Measurements from ENCODE around the gene ATOH8.

The ATOH8 gene

GRCh38 chr2:85792783-85793441 is 39.1 kb downstream of the ATOH8 start:
- Histone ChIP-seq H3K9me3 (ENCODE audit: control insufficient read depth, low read length) (no peaks in the 10 kb centered on the region), H3K4me3 (ENCODE audit: insufficient read depth, low read depth, low read length, poor library complexity, severe bottlenecking) (no peak overlapping the region), H3K36me3 (ENCODE audit: control insufficient read depth, insufficient read depth, low read length) (no peaks in the 10 kb centered on the region), H3K4me1 (ENCODE audit: control insufficient read depth, insufficient read depth, low read length, poor library complexity, severe bottlenecking) (no peaks in the 10 kb centered on the region), H3K27me3 (replicated peaks; ENCODE audit: control insufficient read depth, insufficient read depth, low read length, poor library complexity, severe bottlenecking) (no peaks in the 10 kb centered on the region), H3K27ac (ENCODE audit: insufficient read depth, low read length, poor library complexity, severe bottlenecking) (no peak overlapping the region)
- DNase-seq, result no peak

GRCh38 chr2:85793584-85793983 is 39.8 kb downstream of the ATOH8 start:
- no peaks in the 10 kb centered on the region for H3K9me3 ChIP-seq (ENCODE audit: control insufficient read depth, low read length)
- no peaks in the 10 kb centered on the region for H3K4me1 ChIP-seq (ENCODE audit: control insufficient read depth, insufficient read depth, low read length, poor library complexity, severe bottlenecking)
- no peak overlapping the region for H3K27ac ChIP-seq (ENCODE audit: insufficient read depth, low read length, poor library complexity, severe bottlenecking)
- H3K27me3 ChIP-seq (replicated peaks; ENCODE audit: control insufficient read depth, insufficient read depth, low read length, poor library complexity, severe bottlenecking), result no peaks in the 10 kb centered on the region
- no peak for DNase-seq
- H3K36me3 ChIP-seq (ENCODE audit: control insufficient read depth, insufficient read depth, low read length), result no peaks in the 10 kb centered on the region
- no peak overlapping the region for H3K4me3 ChIP-seq (ENCODE audit: insufficient read depth, low read depth, low read length, poor library complexity, severe bottlenecking)

- H3K36me3 ChIP-seq (ENCODE audit: control insufficient read depth, insufficient read depth, low read length), result no peaks in the 10 kb centered on the region
- H3K4me1 ChIP-seq (ENCODE audit: control insufficient read depth, insufficient read depth, low read length, poor library complexity, severe bottlenecking), result no peaks in the 10 kb centered on the region
- H3K9me3 ChIP-seq (ENCODE audit: control insufficient read depth, low read length), result no peaks in the 10 kb centered on the region
- no peak overlapping the region for H3K4me3 ChIP-seq (ENCODE audit: insufficient read depth, low read depth, low read length, poor library complexity, severe bottlenecking)
- H3K27ac ChIP-seq (ENCODE audit: insufficient read depth, low read length, poor library complexity, severe bottlenecking), result no peak overlapping the region
- no peaks in the 10 kb centered on the region for H3K27me3 ChIP-seq (replicated peaks; ENCODE audit: control insufficient read depth, insufficient read depth, low read length, poor library complexity, severe bottlenecking)
- no peak for DNase-seq
Observed at GRCh38 chr2:85794038-85794441, 40.2 kb downstream of the ATOH8 start.

DNA sequence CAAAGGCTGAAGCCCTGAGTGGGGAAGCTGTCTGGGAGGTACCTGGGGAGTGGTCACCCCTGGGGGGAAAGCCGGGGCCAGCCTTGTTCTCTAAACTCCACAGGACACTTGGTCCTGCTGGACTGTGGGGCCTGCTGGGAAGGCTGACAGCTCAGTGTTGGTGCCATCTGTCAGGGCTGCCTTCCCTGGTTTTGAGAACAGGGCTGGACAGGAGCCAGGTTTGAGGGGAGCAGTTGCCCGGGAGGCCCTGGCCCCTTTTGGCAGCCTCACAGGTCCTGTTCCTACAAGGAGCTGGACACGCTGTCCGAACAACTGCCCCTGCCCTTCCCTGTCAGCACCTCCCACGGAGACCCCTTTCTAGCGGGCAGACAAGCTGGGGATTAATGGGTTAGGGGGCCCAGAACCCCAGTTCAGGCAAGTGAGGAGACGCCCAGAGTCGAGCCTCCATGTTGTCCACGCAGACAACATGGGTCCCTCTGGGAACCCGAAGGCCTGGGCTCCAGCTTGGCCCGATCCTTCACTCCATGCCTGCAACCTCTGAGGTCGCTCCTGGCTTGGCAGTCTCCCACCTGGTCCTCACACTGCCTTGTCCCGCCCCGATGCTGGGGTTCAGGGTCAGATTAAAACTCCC is 40.8 kb downstream of the ATOH8 start:
- no peaks in the 10 kb centered on the region for H3K27me3 ChIP-seq (replicated peaks; ENCODE audit: control insufficient read depth, insufficient read depth, low read length, poor library complexity, severe bottlenecking)
- no peaks in the 10 kb centered on the region for H3K36me3 ChIP-seq (ENCODE audit: control insufficient read depth, insufficient read depth, low read length)
- no peaks in the 10 kb centered on the region for H3K9me3 ChIP-seq (ENCODE audit: control insufficient read depth, low read length)
- DNase-seq, result no peak
- no peak overlapping the region for H3K27ac ChIP-seq (ENCODE audit: insufficient read depth, low read length, poor library complexity, severe bottlenecking)
- no peaks in the 10 kb centered on the region for H3K4me1 ChIP-seq (ENCODE audit: control insufficient read depth, insufficient read depth, low read length, poor library complexity, severe bottlenecking)
- no peak overlapping the region for H3K4me3 ChIP-seq (ENCODE audit: insufficient read depth, low read depth, low read length, poor library complexity, severe bottlenecking)

DNA sequence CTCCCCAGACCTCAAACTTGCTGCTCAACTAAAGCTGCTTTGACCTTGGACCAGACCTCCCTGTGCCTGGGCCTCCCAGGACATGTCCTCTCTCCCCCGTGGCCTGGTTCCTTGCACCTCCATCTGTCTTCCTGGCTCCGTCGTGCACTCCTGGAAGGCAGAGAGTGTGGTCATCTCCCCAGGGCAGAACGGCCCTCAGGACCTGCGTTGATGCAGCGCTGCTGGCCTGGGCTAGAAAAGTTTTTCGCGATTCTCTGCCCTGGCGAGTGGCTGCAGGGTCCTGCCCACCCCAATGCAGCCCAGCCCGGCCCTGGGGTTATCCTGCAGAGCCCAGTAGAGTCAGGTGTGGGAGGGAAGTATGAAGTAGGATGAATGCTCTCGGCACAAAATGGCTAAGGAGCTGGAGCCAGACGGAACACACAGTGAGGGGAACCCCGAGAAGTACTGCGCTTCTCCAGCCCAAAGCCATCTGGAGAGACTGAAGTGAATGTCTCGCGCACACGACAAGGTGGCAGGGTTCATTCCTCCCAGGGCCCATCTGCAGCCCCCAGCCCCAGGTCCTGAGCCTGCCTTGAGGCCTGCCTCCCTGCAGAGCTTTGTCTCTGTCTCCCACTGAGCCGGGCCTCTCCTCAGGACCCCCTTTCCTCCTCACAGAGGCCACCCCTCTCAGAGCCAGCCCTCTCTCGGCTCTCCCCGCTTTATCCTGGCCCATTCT is 41.7 kb downstream of the ATOH8 start:
- Histone ChIP-seq H3K4me3 (ENCODE audit: insufficient read depth, low read depth, low read length, poor library complexity, severe bottlenecking) (no peak overlapping the region), H3K9me3 (ENCODE audit: control insufficient read depth, low read length) (no peaks in the 10 kb centered on the region), H3K27ac (ENCODE audit: insufficient read depth, low read length, poor library complexity, severe bottlenecking) (no peak overlapping the region), H3K27me3 (replicated peaks; ENCODE audit: control insufficient read depth, insufficient read depth, low read length, poor library complexity, severe bottlenecking) (no peaks in the 10 kb centered on the region), H3K4me1 (ENCODE audit: control insufficient read depth, insufficient read depth, low read length, poor library complexity, severe bottlenecking) (no peaks in the 10 kb centered on the region), H3K36me3 (ENCODE audit: control insufficient read depth, insufficient read depth, low read length) (no peaks in the 10 kb centered on the region)
- DNase-seq, result no peak

DNA sequence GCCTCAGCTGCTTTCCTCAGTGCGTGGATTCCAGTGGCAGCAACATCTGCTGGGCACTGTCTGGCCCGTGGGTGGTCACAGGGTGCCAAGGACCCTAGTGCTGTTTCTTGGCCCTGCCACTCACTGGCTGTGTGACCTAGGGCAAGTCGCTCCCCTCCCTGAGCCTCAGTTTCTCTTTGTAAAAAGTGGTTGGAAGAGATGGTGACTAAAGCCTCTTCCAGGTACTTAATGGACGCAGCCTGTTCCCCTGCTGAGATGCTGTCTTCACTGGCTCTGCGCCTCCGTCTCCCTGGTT is 42.2 kb downstream of the ATOH8 start:
- Histone ChIP-seq H3K4me1 (ENCODE audit: control insufficient read depth, insufficient read depth, low read length, poor library complexity, severe bottlenecking) (no peaks in the 10 kb centered on the region), H3K27me3 (replicated peaks; ENCODE audit: control insufficient read depth, insufficient read depth, low read length, poor library complexity, severe bottlenecking) (no peaks in the 10 kb centered on the region), H3K36me3 (ENCODE audit: control insufficient read depth, insufficient read depth, low read length) (no peaks in the 10 kb centered on the region), H3K27ac (ENCODE audit: insufficient read depth, low read length, poor library complexity, severe bottlenecking) (no peak overlapping the region), H3K4me3 (ENCODE audit: insufficient read depth, low read depth, low read length, poor library complexity, severe bottlenecking) (no peak overlapping the region), H3K9me3 (ENCODE audit: control insufficient read depth, low read length) (no peaks in the 10 kb centered on the region)
- no peak for DNase-seq

DNA sequence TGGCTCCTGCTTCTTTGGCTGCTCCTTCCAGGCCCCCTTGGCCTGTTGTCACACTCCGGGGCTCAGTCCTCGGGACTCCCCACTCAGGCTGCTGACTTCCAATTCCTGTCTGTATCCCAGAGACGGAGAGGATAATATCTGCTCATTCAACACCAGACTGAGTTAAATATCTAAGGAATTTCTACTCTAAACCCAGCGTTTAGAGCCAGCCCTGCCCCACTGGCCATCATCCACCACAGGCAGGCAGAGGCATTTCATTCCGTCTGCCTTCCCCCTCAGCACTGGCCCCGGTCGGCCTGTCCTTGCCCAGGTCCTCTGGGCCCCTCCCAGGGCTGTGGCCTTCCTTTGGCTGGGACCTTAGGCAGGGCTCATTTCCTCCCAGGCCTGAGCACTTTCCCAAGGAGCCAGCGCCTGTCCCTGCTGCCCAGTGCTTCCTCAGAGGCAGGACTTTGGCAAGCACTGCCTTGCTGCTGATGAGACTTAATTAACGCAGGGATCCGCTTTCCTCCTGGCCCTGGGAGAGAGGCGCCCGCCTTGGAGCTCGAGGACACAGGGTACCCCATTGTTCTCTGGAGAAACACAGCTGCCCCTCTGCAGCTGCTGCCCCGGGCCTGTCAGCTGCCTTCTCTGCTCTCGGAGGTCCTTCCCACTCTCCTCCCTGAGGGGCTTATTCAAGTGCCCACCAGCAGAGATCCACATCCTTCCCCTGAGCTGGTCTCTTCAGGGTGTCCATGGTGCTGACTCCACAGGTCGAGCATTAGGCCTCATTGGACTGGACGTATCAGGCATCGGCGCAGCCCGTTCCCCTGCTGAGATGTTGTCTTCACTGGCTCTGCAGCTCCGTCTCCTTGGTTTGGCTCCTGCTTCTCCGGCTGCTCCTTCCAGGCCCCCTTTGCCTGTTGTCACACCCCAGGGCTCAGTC is 42.8 kb downstream of the ATOH8 start:
- Histone ChIP-seq H3K4me1 (ENCODE audit: control insufficient read depth, insufficient read depth, low read length, poor library complexity, severe bottlenecking) (no peaks in the 10 kb centered on the region), H3K27ac (ENCODE audit: insufficient read depth, low read length, poor library complexity, severe bottlenecking) (no peak overlapping the region), H3K36me3 (ENCODE audit: control insufficient read depth, insufficient read depth, low read length) (no peaks in the 10 kb centered on the region), H3K4me3 (ENCODE audit: insufficient read depth, low read depth, low read length, poor library complexity, severe bottlenecking) (no peak overlapping the region), H3K27me3 (replicated peaks; ENCODE audit: control insufficient read depth, insufficient read depth, low read length, poor library complexity, severe bottlenecking) (no peaks in the 10 kb centered on the region), H3K9me3 (ENCODE audit: control insufficient read depth, low read length) (no peaks in the 10 kb centered on the region)
- no peak for DNase-seq

DNA sequence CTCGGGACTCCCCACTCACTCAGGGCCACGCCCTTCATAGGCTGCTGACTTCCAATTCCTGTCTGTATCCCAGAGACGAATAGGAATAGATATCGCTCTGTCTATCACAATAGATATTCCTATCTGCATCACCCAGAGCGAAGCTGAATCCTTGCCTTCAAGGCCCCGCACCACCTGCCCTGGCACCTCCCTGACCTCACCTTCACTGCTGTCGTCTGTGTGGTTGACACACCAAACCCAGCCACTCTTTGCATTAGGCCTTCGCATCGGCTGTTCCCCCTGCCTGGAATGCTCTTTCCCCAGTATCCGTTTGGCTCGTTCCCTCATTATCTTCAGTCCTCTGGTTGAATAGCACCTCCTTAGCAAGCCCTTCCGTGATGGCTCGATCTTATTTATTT is 43.5 kb downstream of the ATOH8 start:
- Histone ChIP-seq H3K36me3 (ENCODE audit: control insufficient read depth, insufficient read depth, low read length) (no peaks in the 10 kb centered on the region), H3K4me3 (ENCODE audit: insufficient read depth, low read depth, low read length, poor library complexity, severe bottlenecking) (no peak overlapping the region), H3K9me3 (ENCODE audit: control insufficient read depth, low read length) (no peaks in the 10 kb centered on the region), H3K27me3 (replicated peaks; ENCODE audit: control insufficient read depth, insufficient read depth, low read length, poor library complexity, severe bottlenecking) (no peaks in the 10 kb centered on the region), H3K27ac (ENCODE audit: insufficient read depth, low read length, poor library complexity, severe bottlenecking) (no peak overlapping the region), H3K4me1 (ENCODE audit: control insufficient read depth, insufficient read depth, low read length, poor library complexity, severe bottlenecking) (no peaks in the 10 kb centered on the region)
- DNase-seq, result no peak

- no peak for DNase-seq
- no peaks in the 10 kb centered on the region for H3K36me3 ChIP-seq (ENCODE audit: control insufficient read depth, insufficient read depth, low read length)
- H3K27ac ChIP-seq (ENCODE audit: insufficient read depth, low read length, poor library complexity, severe bottlenecking), result no peak overlapping the region
- no peaks in the 10 kb centered on the region for H3K9me3 ChIP-seq (ENCODE audit: control insufficient read depth, low read length)
- no peaks in the 10 kb centered on the region for H3K4me1 ChIP-seq (ENCODE audit: control insufficient read depth, insufficient read depth, low read length, poor library complexity, severe bottlenecking)
- no peak overlapping the region for H3K4me3 ChIP-seq (ENCODE audit: insufficient read depth, low read depth, low read length, poor library complexity, severe bottlenecking)
- no peaks in the 10 kb centered on the region for H3K27me3 ChIP-seq (replicated peaks; ENCODE audit: control insufficient read depth, insufficient read depth, low read length, poor library complexity, severe bottlenecking)
Observed at GRCh38 chr2:85797921-85798320, 44.1 kb downstream of the ATOH8 start.

Data from effector memory CD4-positive, alpha-beta T cell (primary cell).